CD4-positive, CD25-positive, alpha-beta regulatory T cell (primary cell): ENCODE measurements around the gene QDPR. TPM values are rescaled to one million over a fixed set of nuclear protein-coding genes. Genes with fewer than 3 reads are reported as not detected.

Experiments used
- ATAC-seq, 2 donors: fragments of 150-1000 bp; cut with Tn5 transposase; one replicate each; pipeline ENCODE4 v1.10.0; 2021; ENCODE audit warnings: low read depth in 2 of 2, moderate number of reproducible peaks in 2 of 2, moderate library complexity in 1 of 2
- DNase-seq, 3 donors: peaks; one replicate each; pipeline versions ENCODE4 v3.0.0 to v3.0.0-alpha.2; 2012 to 2022; ENCODE audit warnings: mixed read lengths in 1 of 3
- H3K27ac ChIP-seq: one replicate; pipeline ENCODE4 v1.7.0; 2013; ENCODE audit warnings: mild to moderate bottlenecking, low read length; ENCODE audit not compliant: insufficient read depth, poor library complexity, severe bottlenecking
- H3K27me3 ChIP-seq: one replicate; pipeline ENCODE4 v1.7.0; 2013; ENCODE audit warnings: low read length; ENCODE audit not compliant: control insufficient read depth, insufficient read depth
- H3K36me3 ChIP-seq: one replicate; pipeline ENCODE4 v1.7.0; 2013; ENCODE audit warnings: mild to moderate bottlenecking, low read length, moderate library complexity; ENCODE audit not compliant: control insufficient read depth, insufficient read depth
- H3K4me1 ChIP-seq: 2 replicates; pipeline ENCODE4 v1.7.0; 2013; ENCODE audit warnings: mild to moderate bottlenecking, low read length; ENCODE audit not compliant: insufficient read depth, control insufficient read depth, poor library complexity, severe bottlenecking
- H3K4me3 ChIP-seq: one replicate; pipeline ENCODE4 v1.7.0; 2013; ENCODE audit warnings: low read depth, mild to moderate bottlenecking, low read length, moderate library complexity
- H3K9me3 ChIP-seq, 2 experiments: 1 replicate in 1 of 2; 2 replicates in 1 of 2; pipeline ENCODE4 v1.7.0; 2013; ENCODE audit warnings: low read length in 2 of 2, mild to moderate bottlenecking in 1 of 2, moderate library complexity in 1 of 2; ENCODE audit not compliant: control insufficient read depth in 2 of 2
- H3K27ac Mint-ChIP-seq, 3 donors: one replicate each; pipeline ENCODE4 v1.8.0; 2020 to 2022; ENCODE audit warnings: mild to moderate bottlenecking in 3 of 3, mixed read lengths in 3 of 3, moderate library complexity in 2 of 3
- H3K27me3 Mint-ChIP-seq: one replicate; pipeline ENCODE4 v1.8.0; 2022; ENCODE audit warnings: mild to moderate bottlenecking, mixed read lengths
- H3K36me3 Mint-ChIP-seq: one replicate; pipeline ENCODE4 v1.8.0; 2020; ENCODE audit warnings: mixed read lengths
- H3K4me1 Mint-ChIP-seq, 4 donors: one replicate each; pipeline ENCODE4 v1.8.0; 2020 to 2022; ENCODE audit warnings: mixed read lengths in 4 of 4, mild to moderate bottlenecking in 1 of 4
- H3K4me3 Mint-ChIP-seq, 4 donors: one replicate each; pipeline ENCODE4 v1.8.0; 2020 to 2022; ENCODE audit warnings: mild to moderate bottlenecking in 4 of 4, mixed read lengths in 4 of 4, moderate library complexity in 3 of 4
- H3K9me3 Mint-ChIP-seq, 7 donors: one replicate each; pipeline ENCODE4 v1.8.0; 2020 to 2022; ENCODE audit warnings: mixed read lengths in 7 of 7, mild to moderate bottlenecking in 3 of 7, moderate library complexity in 2 of 7
- polyA plus RNA-seq, 4 donors: library from polyadenylated mRNA; unstranded; fragments of 300-500 nt; fragmentation: Illumina TruSeq; gene quantifications; one replicate each; pipeline ENCODE4 v1.2.3, GENCODE V29; 2021
- total RNA-seq: library from RNA; stranded (reverse); gene quantifications from one replicate; pipeline ENCODE4 v1.2.3, GENCODE V29; 2022

Gene QDPR
- total and polyA plus RNA-seq, 5 donors from 2014 or later, result 7.0 to 42.8 (median 28.7) TPM

GRCh38 chr4:17489123-17489522 is 22.8 kb downstream of the QDPR start:
- no peak overlapping the region for H3K4me3 Mint-ChIP-seq
- H3K9me3 Mint-ChIP-seq, result no peaks in the 10 kb centered on the region
- H3K36me3 Mint-ChIP-seq, result peaks cover 38% of the 10 kb centered on the region
- Histone ChIP-seq H3K4me3 (no peak overlapping the region), H3K36me3 (peaks cover 30% of the 10 kb centered on the region), H3K27me3 (no peaks in the 10 kb centered on the region), H3K4me1 (no peaks in the 10 kb centered on the region), H3K9me3 (no peaks in the 10 kb centered on the region), H3K27ac (no peak overlapping the region)
- H3K27ac Mint-ChIP-seq, result no peak overlapping the region
- DNase-seq, result no peak
- no peak for ATAC-seq
- H3K4me1 Mint-ChIP-seq, result peaks cover 0 to 3% (median 0%) of the 10 kb centered on the region in 4 donors
- no peaks in the 10 kb centered on the region for H3K27me3 Mint-ChIP-seq

GRCh38 chr4:17482716-17483115 is 29.2 kb downstream of the QDPR start:
- no peak overlapping the region for H3K4me3 ChIP-seq
- no peaks in the 10 kb centered on the region for H3K4me1 ChIP-seq
- Mint-ChIP-seq H3K4me3 (no peak overlapping the region), H3K27ac (no peak overlapping the region), H3K36me3 (peaks cover 23% of the 10 kb centered on the region), H3K9me3 (no peaks in the 10 kb centered on the region), H3K4me1 (no peaks in the 10 kb centered on the region), H3K27me3 (no peaks in the 10 kb centered on the region)
- H3K9me3 ChIP-seq, result no peaks in the 10 kb centered on the region
- DNase-seq, result no peak
- no peak for ATAC-seq
- no peak overlapping the region for H3K27ac ChIP-seq
- no peaks in the 10 kb centered on the region for H3K27me3 ChIP-seq
- H3K36me3 ChIP-seq, result no peaks in the 10 kb centered on the region

DNA sequence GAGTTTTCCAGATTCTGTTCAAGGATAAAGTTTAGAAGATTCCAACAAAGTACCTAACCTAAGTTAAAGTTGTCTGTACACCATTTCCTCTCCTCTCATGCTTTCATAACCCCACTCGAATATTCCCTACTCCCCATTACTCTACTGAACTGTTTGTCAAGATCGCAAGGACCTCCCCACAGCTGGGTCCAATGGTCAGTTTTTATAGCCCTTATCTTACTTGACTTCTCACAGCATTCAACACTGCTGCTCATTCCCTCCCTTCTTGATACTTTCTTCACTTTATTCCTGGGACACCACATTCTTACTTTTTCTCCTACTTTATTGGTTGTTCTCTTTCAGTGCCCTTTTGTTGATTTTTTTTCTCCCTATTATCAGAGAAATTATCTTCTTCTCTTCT is 30.9 kb downstream of the QDPR start:
- Histone ChIP-seq H3K9me3 (no peaks in the 10 kb centered on the region), H3K4me1 (no peaks in the 10 kb centered on the region), H3K4me3 (no peak overlapping the region), H3K27me3 (no peaks in the 10 kb centered on the region), H3K27ac (no peak overlapping the region), H3K36me3 (no peaks in the 10 kb centered on the region)
- Mint-ChIP-seq H3K9me3 (no peaks in the 10 kb centered on the region), H3K4me3 (no peak overlapping the region), H3K36me3 (peaks cover 17% of the 10 kb centered on the region), H3K4me1 (no peaks in the 10 kb centered on the region), H3K27ac (no peak overlapping the region), H3K27me3 (no peaks in the 10 kb centered on the region)
- no peak for ATAC-seq
- DNase-seq, result no peak

GRCh38 chr4:17480210-17480927 is 31.5 kb downstream of the QDPR start:
- Histone ChIP-seq H3K27me3 (no peaks in the 10 kb centered on the region), H3K9me3 (no peaks in the 10 kb centered on the region), H3K27ac (no peak overlapping the region), H3K4me3 (no peak overlapping the region), H3K4me1 (no peaks in the 10 kb centered on the region), H3K36me3 (no peaks in the 10 kb centered on the region)
- Mint-ChIP-seq H3K4me3 (no peak overlapping the region), H3K27me3 (no peaks in the 10 kb centered on the region), H3K9me3 (no peaks in the 10 kb centered on the region), H3K4me1 (no peaks in the 10 kb centered on the region), H3K36me3 (peaks cover 15% of the 10 kb centered on the region), H3K27ac (no peak overlapping the region)
- no peak for DNase-seq
- ATAC-seq, result no peak

GRCh38 chr4:17477774-17478472 is 34.0 kb downstream of the QDPR start:
- H3K27ac ChIP-seq, result no peak overlapping the region
- no peak overlapping the region for H3K4me3 Mint-ChIP-seq
- no peak overlapping the region for H3K4me3 ChIP-seq
- peaks cover 8% of the 10 kb centered on the region for H3K36me3 Mint-ChIP-seq
- H3K4me1 ChIP-seq, result no peaks in the 10 kb centered on the region
- no peaks in the 10 kb centered on the region for H3K36me3 ChIP-seq
- no peaks in the 10 kb centered on the region for H3K9me3 ChIP-seq
- no peaks in the 10 kb centered on the region for H3K9me3 Mint-ChIP-seq
- no peak for ATAC-seq
- no peak overlapping the region for H3K27ac Mint-ChIP-seq
- DNase-seq, result no peak
- no peaks in the 10 kb centered on the region for H3K4me1 Mint-ChIP-seq
- no peaks in the 10 kb centered on the region for H3K27me3 Mint-ChIP-seq
- no peaks in the 10 kb centered on the region for H3K27me3 ChIP-seq

DNA sequence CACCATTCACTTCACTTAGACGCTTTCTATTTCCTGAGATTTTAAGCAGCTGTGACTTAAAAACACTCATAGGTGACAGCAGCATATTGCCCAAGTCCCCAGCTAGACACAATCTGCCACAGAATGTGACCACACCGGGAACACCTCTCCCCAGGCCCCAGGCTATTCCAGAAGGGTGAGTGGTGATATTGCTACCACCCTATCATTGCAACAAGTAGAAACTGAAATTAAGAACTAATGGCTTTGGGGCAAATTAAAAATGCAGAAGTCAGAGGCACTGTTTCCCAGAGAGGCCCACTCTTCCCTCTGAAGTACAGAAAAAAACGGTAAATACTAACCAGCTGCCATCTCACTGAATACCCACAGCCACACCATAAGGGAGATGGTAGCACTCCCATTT is 35.0 kb downstream of the QDPR start:
- H3K4me1 Mint-ChIP-seq, result peaks cover 0 to 4% (median under 1%) of the 10 kb centered on the region in 4 donors
- H3K27ac Mint-ChIP-seq, result no peak overlapping the region
- peaks cover 8% of the 10 kb centered on the region for H3K36me3 Mint-ChIP-seq
- Histone ChIP-seq H3K4me3 (no peak overlapping the region), H3K4me1 (no peaks in the 10 kb centered on the region), H3K27ac (no peak overlapping the region), H3K36me3 (no peaks in the 10 kb centered on the region), H3K27me3 (no peaks in the 10 kb centered on the region), H3K9me3 (no peaks in the 10 kb centered on the region)
- no peak overlapping the region for H3K4me3 Mint-ChIP-seq
- no peaks in the 10 kb centered on the region for H3K27me3 Mint-ChIP-seq
- DNase-seq (no peak), ATAC-seq (no peak)
- no peaks in the 10 kb centered on the region for H3K9me3 Mint-ChIP-seq

DNA sequence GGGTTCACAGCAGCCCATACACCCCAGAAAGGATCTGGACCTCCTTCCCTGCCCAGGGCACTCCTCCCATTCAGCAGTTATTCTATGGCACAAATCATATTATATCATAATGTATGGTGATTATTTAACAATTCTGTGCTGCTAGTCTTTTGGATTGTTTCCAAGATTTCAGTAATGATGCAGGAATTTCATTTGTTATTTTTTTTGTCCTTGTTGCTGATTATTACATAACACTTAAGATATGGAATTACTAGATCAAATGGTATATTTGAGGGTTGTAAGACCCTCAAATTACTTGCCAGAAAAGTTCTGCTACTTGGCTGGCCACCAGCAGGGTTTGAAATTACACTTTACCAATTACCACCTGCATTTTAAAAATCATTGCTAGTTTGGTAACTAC is 36.4 kb downstream of the QDPR start:
- no peaks in the 10 kb centered on the region for H3K9me3 Mint-ChIP-seq
- no peaks in the 10 kb centered on the region for H3K9me3 ChIP-seq
- no peaks in the 10 kb centered on the region for H3K27me3 Mint-ChIP-seq
- H3K4me3 ChIP-seq, result no peak overlapping the region
- H3K36me3 Mint-ChIP-seq, result peaks cover 12% of the 10 kb centered on the region
- ATAC-seq (no peak), DNase-seq (no peak)
- no peak overlapping the region for H3K4me3 Mint-ChIP-seq
- H3K27me3 ChIP-seq, result no peaks in the 10 kb centered on the region
- H3K4me1 Mint-ChIP-seq, result peaks cover 0 to 4% (median under 1%) of the 10 kb centered on the region in 4 donors
- no peaks in the 10 kb centered on the region for H3K36me3 ChIP-seq
- no peak overlapping the region for H3K27ac ChIP-seq
- H3K27ac Mint-ChIP-seq, result no peak overlapping the region
- H3K4me1 ChIP-seq, result no peaks in the 10 kb centered on the region
